CD4-positive, alpha-beta T cell treated with Interleukin-10 for 1 hour (primary cell): ENCODE measurements around the gene PSD4.
"Not testable (repeated sequence)": the region's sequence is repeated elsewhere in the genome, so short reads cannot be mapped to it uniquely, and the experiment has no call there.

Experiments
- DNase-seq: peaks from one replicate; pipeline ENCODE4 v3.0.0-alpha.2; 2020

PSD4 gene

GRCh38 chr2:113225263-113226259 lies 51.8 kb downstream of the PSD4 start:
- no peak for DNase-seq

GRCh38 chr2:113226462-113226861 lies 52.7 kb downstream of the PSD4 start:
- no peak for DNase-seq

DNA sequence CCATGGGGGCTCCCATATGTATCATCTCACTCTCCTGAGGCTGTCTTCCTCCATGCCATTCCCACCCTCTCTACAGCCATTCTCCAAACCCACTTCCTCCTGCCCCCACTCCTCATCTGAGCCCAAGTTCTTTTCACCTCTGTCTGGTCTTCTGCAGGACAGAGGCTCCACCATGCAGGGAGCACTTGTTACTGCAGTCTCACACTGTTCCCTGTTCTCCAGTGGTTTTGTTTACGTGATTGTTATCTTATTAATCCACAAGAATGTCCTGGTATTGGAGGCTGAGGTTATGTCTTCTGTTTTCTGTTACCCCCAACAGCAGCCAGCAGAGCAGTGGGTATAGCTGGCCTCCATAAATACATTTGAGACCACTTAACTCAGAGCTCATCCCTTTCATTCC lies 53.5 kb downstream of the PSD4 start:
- DNase-seq = no peak

GRCh38 chr2:113227698-113228097 lies 53.9 kb downstream of the PSD4 start:
- DNase-seq = no peak

DNA sequence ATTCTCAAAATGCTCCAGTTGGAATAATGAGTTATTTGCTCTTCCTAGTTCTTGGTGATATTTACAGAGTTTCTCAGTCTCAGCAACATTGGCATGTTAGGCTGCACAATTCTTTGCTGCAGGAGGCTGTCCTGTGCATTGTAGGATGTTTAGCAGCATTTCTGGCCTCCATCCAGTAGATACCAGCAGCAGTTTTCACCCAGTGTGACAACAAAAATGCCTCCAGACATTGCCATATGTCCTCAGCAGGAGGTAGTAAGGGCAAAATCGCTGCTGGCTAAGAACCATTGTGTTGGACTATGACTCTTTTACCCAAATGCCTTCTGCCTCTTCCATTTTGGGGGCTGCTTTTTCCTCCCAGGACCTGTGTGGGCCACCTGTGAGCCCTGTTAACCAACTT lies 54.6 kb downstream of the PSD4 start:
- no peak for DNase-seq

- DNase-seq = no peak
Measured at GRCh38 chr2:113228991-113229716, 55.4 kb downstream of the PSD4 start.

GRCh38 chr2:113229795-113230194 lies 56.0 kb downstream of the PSD4 start:
- no peak for DNase-seq

GRCh38 chr2:113230531-113230930 lies 56.8 kb downstream of the PSD4 start:
- no peak for DNase-seq

GRCh38 chr2:113231064-113231463 lies 57.3 kb downstream of the PSD4 start:
- DNase-seq = no peak

GRCh38 chr2:113232123-113232522 lies 58.4 kb downstream of the PSD4 start:
- DNase-seq = no peak

DNA sequence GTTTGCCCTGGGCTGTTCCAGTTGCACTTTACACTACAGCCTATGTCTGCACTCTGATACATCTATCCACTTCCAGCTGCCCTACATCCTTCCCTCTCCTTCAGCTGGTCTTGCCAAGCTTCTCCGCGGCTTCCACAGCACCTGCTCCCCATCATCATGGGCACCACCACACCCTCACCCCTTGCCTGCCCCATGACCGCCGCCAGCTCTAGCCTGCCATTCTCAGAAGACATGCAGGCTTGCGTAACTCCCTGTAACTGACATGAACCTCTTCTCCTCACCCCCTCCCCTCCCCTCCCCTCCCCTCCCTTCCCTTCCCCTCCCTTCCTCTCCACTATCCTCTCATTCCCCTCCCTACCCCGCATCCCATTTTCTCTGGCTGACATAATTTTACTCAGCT lies 59.0 kb downstream of the PSD4 start:
- DNase-seq = no peak

DNA sequence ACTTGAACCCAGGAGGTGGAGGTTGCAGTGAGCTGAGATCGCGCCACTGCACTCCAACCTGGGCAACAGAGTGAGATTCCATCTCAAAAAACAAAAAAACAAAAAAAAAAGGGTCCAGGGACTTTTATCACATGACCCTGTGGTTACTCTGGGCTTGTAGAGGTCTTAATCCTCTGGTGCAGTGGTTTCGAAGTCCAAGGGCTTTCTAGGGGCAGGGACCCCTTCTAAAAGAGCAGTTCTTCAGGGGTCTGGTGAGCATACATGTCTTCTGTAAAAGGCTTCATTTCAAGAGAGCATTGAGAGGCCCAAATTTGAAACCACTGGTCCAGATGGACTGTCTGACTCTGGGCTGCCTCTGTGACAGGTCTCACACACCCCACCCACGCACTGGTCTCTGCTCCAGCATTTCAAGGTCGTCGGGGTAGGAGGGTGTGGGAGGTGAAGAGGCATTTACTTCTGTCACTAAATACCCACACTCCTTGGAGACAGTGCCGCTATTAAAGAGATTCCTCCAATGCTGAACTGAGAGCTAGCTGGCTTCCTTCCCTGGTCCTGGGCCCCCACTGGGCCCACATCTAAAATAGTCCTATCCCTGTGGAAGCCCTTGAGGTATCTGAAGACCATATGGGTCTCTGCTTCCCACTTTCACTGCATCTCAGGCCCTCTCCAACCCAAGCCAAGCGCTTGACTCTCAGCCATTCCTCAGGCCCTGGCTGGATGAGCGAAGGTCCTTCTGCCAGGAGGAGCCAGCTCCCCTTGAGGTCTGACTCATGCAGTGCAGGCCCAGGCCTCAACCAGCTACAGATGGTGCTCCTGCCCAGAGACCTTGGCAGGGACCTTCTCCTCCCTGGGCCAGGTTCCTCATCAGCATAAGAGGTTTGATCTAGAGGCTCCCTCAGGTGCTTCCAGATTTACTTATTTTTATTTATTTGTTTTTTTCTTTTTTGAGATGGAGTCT lies 60.1 kb downstream of the PSD4 start:
- no peak for DNase-seq

GRCh38 chr2:113234721-113235346 lies 61.1 kb downstream of the PSD4 start:
- DNase-seq = no peak

DNA sequence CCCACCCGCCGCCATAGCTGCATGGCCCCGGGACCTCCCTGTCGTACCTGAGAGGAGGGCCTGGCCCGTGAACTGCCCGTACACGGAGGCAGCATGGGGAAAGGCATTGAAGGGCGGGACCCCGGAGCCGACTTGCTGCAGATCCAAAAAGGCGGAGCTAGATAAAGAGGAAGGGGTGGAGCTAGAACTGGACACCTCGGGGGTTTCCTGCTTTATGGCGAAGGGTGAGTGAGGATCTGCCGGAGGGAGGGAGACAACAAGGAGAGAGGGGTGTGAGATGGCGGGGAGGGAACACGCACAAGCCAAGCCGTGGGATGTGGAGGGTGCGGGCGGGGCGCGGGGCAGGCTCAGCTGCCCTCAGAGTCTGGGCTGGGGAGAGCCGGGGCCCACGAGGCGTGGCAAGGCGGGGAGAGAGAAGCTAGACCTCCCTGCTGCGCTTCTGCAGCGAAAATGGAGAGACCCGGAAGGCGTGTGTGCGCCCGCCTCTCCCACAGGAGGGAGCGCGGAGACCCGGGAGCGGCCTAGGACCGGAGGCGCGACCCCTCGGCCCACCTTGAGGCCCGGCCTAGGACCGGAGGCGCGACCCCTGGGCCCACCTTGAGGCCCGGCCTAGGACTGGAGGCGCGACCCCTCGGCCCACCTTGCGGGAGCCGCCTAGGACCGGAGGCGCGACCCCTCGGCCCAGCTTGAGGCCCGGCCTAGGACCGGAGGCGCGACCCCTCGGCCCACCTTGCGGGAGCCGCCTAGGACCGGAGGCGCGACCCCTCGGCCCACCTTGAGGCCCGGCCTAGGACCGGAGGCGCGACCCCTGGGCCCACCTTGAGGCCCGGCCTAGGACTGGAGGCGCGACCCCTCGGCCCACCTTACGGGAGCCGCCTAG lies 61.8 kb downstream of the PSD4 start:
- DNase-seq = not testable (repeated sequence)

DNA sequence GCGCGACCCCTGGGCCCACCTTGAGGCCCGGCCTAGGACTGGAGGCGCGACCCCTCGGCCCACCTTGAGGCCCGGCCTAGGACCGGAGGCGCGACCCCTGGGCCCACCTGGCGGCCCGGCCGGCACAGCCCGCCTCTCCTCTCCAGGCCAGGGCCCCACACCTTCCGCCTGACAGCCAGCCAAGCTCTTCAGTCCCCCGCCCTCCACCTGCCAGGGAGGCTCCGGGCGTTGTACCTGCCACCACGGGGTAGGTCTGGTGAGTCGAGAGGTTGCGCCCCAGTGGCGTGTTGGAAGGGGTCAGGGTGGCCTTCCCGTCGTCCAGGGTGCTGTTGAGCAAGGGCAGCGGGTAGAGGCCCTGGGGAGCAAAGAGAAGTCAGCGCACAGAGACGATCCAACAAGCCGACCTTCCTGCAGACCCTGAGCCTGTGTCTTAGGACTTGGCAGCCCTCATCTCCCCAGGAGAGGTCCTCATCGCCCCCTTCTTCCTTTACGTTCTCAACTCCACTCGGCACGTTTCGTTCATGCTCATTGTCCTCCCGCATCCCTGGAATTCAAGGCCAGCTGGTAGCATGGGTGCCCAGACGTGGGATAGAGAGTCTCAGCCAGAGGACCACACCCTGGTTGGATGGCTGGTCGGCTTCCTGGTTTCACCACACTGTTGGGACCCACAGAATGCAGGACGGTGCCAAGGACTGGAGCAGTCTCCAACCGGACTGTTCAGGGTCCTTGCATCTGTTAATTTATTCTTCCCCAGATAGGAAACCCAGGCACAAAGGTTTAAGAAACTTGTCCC lies 62.8 kb downstream of the PSD4 start:
- DNase-seq = no peak

GRCh38 chr2:113237604-113238160 lies 63.9 kb downstream of the PSD4 start:
- no peak for DNase-seq

GRCh38 chr2:113238871-113239839 lies 65.4 kb downstream of the PSD4 start:
- DNase-seq = no peak

DNA sequence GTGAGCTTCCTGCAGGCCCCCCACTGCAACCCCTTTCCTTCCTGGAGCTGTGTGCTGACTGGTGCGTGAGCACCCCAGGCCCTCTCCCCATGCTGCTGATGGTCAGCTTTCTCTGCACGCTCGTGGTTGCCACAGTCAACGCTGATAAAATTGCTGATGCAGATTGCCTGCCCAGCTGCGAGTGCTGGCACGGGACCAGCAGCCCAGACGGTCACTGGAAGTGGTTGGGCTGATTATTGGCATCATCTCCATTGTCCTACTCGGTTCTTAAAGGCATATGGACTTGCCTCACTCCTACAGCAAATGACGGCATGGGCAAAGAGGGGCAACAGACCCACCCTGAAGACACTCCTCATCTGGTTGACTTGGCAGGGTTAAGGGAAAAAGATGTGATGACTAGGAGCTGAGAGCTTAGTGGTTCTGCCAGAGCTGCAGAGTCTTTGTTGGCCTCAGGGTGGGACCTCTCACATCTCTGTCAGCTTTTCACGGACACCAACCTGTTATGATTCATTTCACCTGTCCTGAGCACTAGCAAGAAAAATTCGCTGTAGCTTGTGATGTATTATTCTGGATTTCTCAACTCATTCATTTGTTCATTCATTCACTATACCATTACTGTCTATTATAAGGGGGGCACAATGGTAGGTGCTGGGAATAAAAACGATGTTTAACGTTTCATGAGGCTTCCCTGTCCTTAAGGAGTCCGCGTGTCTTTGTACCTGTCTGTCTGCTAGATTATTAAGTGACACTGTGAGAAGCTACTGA lies 66.6 kb downstream of the PSD4 start:
- no peak for DNase-seq
